Measurements from ENCODE around the gene EIF3K.

DNA sequence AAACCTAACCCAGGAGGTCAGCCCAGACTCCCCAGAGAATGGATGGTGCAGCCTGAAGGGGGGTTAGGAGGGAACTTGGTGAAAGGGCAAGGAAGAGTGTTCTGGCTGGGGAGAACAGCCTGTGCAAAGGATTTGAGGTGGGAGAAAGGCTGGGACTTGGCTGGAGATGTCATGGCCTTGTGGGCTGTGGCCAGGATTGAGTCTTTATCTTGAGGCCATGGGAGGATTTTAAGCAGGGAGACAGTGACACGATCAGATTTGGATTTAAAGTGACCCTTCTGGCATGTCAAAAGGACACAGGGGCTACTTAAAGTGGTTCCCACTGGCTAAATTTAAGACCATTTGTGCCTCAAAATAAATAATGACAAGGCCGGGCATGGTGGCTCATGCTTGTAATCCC lies 30.9 kb upstream of the EIF3K start:
- TF ChIP-seq POLR2A (IDR thresholded peaks at IDR 0.05) (no peak), CTCF (IDR thresholded peaks at IDR 0.05) (no peak)

Data from adrenal gland (tissue), 5 donors.